CD4-positive, alpha-beta T cell (primary cell): ENCODE results near the gene SPIN2A. TPM values are rescaled to one million over a fixed set of nuclear protein-coding genes. Genes with fewer than 3 reads are reported as not detected.
"Not testable (repeated sequence)": the region's sequence is repeated elsewhere in the genome, so short reads cannot be mapped to it uniquely, and the experiment has no call there.

ENCODE experiments used
- ATAC-seq: fragments of 200-7000 bp; cut with Tn5 transposase; one replicate; pipeline ENCODE4 v1.10.0; 2022; ENCODE audit warnings: mild to moderate bottlenecking; ENCODE audit not compliant: poor library complexity
- CTCF ChIA-PET: fragments of 350-600 bp; sonication (Branson Sonifier 250); formaldehyde crosslinking; loops from one replicate; lab custom pipeline; 2021; ENCODE audit warnings: antibody characterized with exemption, inconsistent platforms; lab: Charles Lee
- POLR2A ChIA-PET: fragments of 350-600 bp; sonication (Branson Sonifier 250); formaldehyde crosslinking; loops from one replicate; lab custom pipeline; 2021; ENCODE audit warnings: antibody characterized with exemption, inconsistent platforms; lab: Charles Lee
- DNase-seq, 14 experiments: peaks; one replicate each; pipeline ENCODE4 v3.0.0-alpha.2; 2013 to 2020; ENCODE audit warnings: mixed read lengths in 2 of 14
- H3K27ac ChIP-seq, 2 donors: one replicate each; pipeline versions ENCODE4 v1.5.1 to v1.7.0; 2013; ENCODE audit warnings: low read length in 2 of 2, low read depth in 1 of 2, mild to moderate bottlenecking in 1 of 2
- H3K27me3 ChIP-seq, 2 experiments: 1 replicate in 1 of 2; 2 replicates in 1 of 2; pipeline versions ENCODE4 v1.6.1 to v1.7.0; 2013; ENCODE audit warnings: low read length in 2 of 2, control low read depth in 1 of 2, mild to moderate bottlenecking in 1 of 2, moderate library complexity in 1 of 2; ENCODE audit not compliant: insufficient read depth in 2 of 2, control insufficient read depth in 1 of 2
- H3K36me3 ChIP-seq: one replicate; pipeline ENCODE4 v1.6.1; 2013; ENCODE audit warnings: low read length, control low read depth; ENCODE audit not compliant: insufficient read depth
- H3K4me1 ChIP-seq: one replicate; pipeline ENCODE4 v1.6.1; 2013; ENCODE audit warnings: low read length, control low read depth; ENCODE audit not compliant: insufficient read depth
- H3K4me3 ChIP-seq: one replicate; pipeline ENCODE4 v1.5.1; 2013; ENCODE audit warnings: mild to moderate bottlenecking, low read length, moderate library complexity
- H3K9me3 ChIP-seq, 2 experiments: 1 replicate in 1 of 2; 2 replicates in 1 of 2; pipeline versions ENCODE4 v1.6.1 to v1.7.0; 2013; ENCODE audit warnings: low read length in 2 of 2, mild to moderate bottlenecking in 2 of 2, control low read depth in 1 of 2, moderate library complexity in 1 of 2; ENCODE audit not compliant: control insufficient read depth in 1 of 2, insufficient read depth in 1 of 2
- H3K27ac Mint-ChIP-seq: one replicate; pipeline ENCODE4 v1.8.0; 2020; ENCODE audit warnings: mixed read lengths
- H3K27me3 Mint-ChIP-seq: one replicate; pipeline ENCODE4 v1.8.0; 2021; ENCODE audit warnings: mixed read lengths
- H3K36me3 Mint-ChIP-seq: one replicate; pipeline ENCODE4 v1.8.0; 2021; ENCODE audit warnings: low read depth, mixed read lengths
- H3K4me1 Mint-ChIP-seq: one replicate; pipeline ENCODE4 v1.8.0; 2021; ENCODE audit warnings: low read depth, mixed read lengths
- H3K4me3 Mint-ChIP-seq: one replicate; pipeline ENCODE4 v1.8.0; 2020; ENCODE audit warnings: mild to moderate bottlenecking, mixed read lengths
- H3K9me3 Mint-ChIP-seq: one replicate; pipeline ENCODE4 v1.8.0; 2020; ENCODE audit warnings: mixed read lengths
- CTCF ChIP-seq: fragments of 200-600 bp; IDR thresholded peaks from one replicate; pipeline ENCODE4 v1.8.0; 2022; ENCODE audit warnings: antibody characterized with exemption, mild to moderate bottlenecking
- intact Hi-C, 2 experiments: fragments of 100-400 bp; cut with DNase I in 1 of 2; cut with micrococcal nuclease in 1 of 2; formaldehyde crosslinking; loops; one replicate each; pipeline versions ENCODE4 v1.15.1 to v1.9.0; 2023 to 2025; cut with DNase I, micrococcal nuclease
- total RNA-seq, 174 experiments: library from RNA in 2 of 174; stranded (reverse) in 2 of 174; gene quantifications; one replicate each; pipeline ENCODE4 v1.2.3 and lab custom pipeline; 2021 to 2026

Gene SPIN2A
- total RNA-seq, 2 experiments from 2014 or later, result 0.49 to 1.1 TPM

GRCh38 chrX:57156397-57157049, 19.3 kb upstream of the SPIN2A start:
- H3K36me3 ChIP-seq, result no peaks in the 10 kb centered on the region
- no peak for ATAC-seq
- no peaks in the 10 kb centered on the region for H3K27me3 ChIP-seq
- Mint-ChIP-seq H3K36me3 (peaks cover 43% of the 10 kb centered on the region), H3K27me3 (no peaks in the 10 kb centered on the region), H3K9me3 (peaks cover 3% of the 10 kb centered on the region), H3K4me1 (no peaks in the 10 kb centered on the region), H3K27ac (no peak overlapping the region), H3K4me3 (no peak overlapping the region)
- ChIA-PET POLR2A (no interaction called here), CTCF (interaction anchor here (1.4 kb wide), 1 partner anchor 13 kb away, joined by 3 read pairs; no protein-coding TSS in a partner anchor)
- no peaks in the 10 kb centered on the region for H3K4me1 ChIP-seq
- TF ChIP-seq CTCF, result no peak
- H3K27ac ChIP-seq, result no peak overlapping the region
- no peak overlapping the region for H3K4me3 ChIP-seq
- no peak for DNase-seq
- intact Hi-C loops, result no loop called here
- peaks cover 0 to 8% of the 10 kb centered on the region in 2 experiments for H3K9me3 ChIP-seq

- intact Hi-C loops, result no loop called here
- no peak for ATAC-seq
- Mint-ChIP-seq H3K4me1 (no peaks in the 10 kb centered on the region), H3K9me3 (peaks cover 3% of the 10 kb centered on the region), H3K27me3 (no peaks in the 10 kb centered on the region), H3K27ac (no peak overlapping the region), H3K4me3 (no peak overlapping the region), H3K36me3 (peaks cover 44% of the 10 kb centered on the region)
- Histone ChIP-seq H3K27me3 (no peaks in the 10 kb centered on the region), H3K9me3 (peaks cover 0 to 8% of the 10 kb centered on the region in 2 experiments), H3K27ac (no peak overlapping the region), H3K4me1 (no peaks in the 10 kb centered on the region), H3K36me3 (no peaks in the 10 kb centered on the region), H3K4me3 (no peak overlapping the region)
- ChIA-PET POLR2A (no interaction called here), CTCF (interaction anchor here (1.4 kb wide), 1 partner anchor 12 kb away, joined by 3 read pairs; no protein-coding TSS in a partner anchor)
- no peak for DNase-seq
- no peak for TF ChIP-seq CTCF
These were observed 18.0 kb upstream of the SPIN2A start for GRCh38 chrX:57155171-57155570.

GRCh38 chrX:57152222-57152621, 15.0 kb upstream of the SPIN2A start:
- H3K27ac ChIP-seq, H3K9me3 ChIP-seq, H3K9me3 Mint-ChIP-seq, H3K4me3 ChIP-seq, H3K4me1 ChIP-seq, intact Hi-C loops, CTCF ChIA-PET, H3K36me3 ChIP-seq, H3K4me3 Mint-ChIP-seq, ATAC-seq, H3K4me1 Mint-ChIP-seq, H3K27me3 Mint-ChIP-seq, H3K27ac Mint-ChIP-seq, H3K27me3 ChIP-seq, DNase-seq, POLR2A ChIA-PET: not testable (repeated sequence)
- peaks cover 64% of the 10 kb centered on the region for H3K36me3 Mint-ChIP-seq

- TF ChIP-seq CTCF, result no peak
- H3K27me3 ChIP-seq, result no peaks in the 10 kb centered on the region
- H3K4me1 ChIP-seq, result no peaks in the 10 kb centered on the region
- ChIA-PET CTCF (interaction anchor here (1.2 kb wide), 1 partner anchor 9 kb away, joined by 3 read pairs; no protein-coding TSS in a partner anchor), POLR2A (no interaction called here)
- H3K4me3 ChIP-seq, result no peak overlapping the region
- H3K9me3 ChIP-seq, result no peaks in the 10 kb centered on the region
- H3K27ac ChIP-seq, result no peak overlapping the region
- peaks cover 15% of the 10 kb centered on the region for H3K4me1 Mint-ChIP-seq
- H3K9me3 Mint-ChIP-seq, result no peaks in the 10 kb centered on the region
- no peak for DNase-seq
- H3K36me3 ChIP-seq, result no peaks in the 10 kb centered on the region
- ATAC-seq, result no peak
- H3K36me3 Mint-ChIP-seq, result no peaks in the 10 kb centered on the region
- no peak overlapping the region for H3K4me3 Mint-ChIP-seq
- H3K27ac Mint-ChIP-seq, result no peak overlapping the region
- no peaks in the 10 kb centered on the region for H3K27me3 Mint-ChIP-seq
- intact Hi-C loops, result no loop called here
These were observed 1.5 kb upstream of the SPIN2A start for GRCh38 chrX:57138674-57139073.
